Lung (tissue), 12 donors: ENCODE data around the gene ABHD3. TPM values are rescaled to one million over a fixed set of nuclear protein-coding genes. Genes with fewer than 3 reads are reported as not detected.
"Not testable (repeated sequence)": the region's sequence is repeated elsewhere in the genome, so short reads cannot be mapped to it uniquely, and the experiment has no call there.

Experiments
- ATAC-seq: fragments of 200-7000 bp; cut with Tn5 transposase; one replicate; pipeline ENCODE4 v1.9.1; 2020; ENCODE audit warnings: moderate number of reproducible peaks; ENCODE audit not compliant: insufficient read depth, low FRiP score
- DNase-seq, 3 donors: peaks; one replicate each; pipeline ENCODE4 v3.0.0-alpha.2; 2013 to 2017
- H3K27ac ChIP-seq, 2 donors: one replicate each; pipeline ENCODE4 v1.5.1; 2013; ENCODE audit warnings: mild to moderate bottlenecking in 2 of 2, moderate library complexity in 2 of 2, control low read depth in 1 of 2, inconsistent platforms in 1 of 2, low read depth in 1 of 2, low read length in 1 of 2
- H3K27me3 ChIP-seq, 3 donors: one replicate each; pipeline ENCODE4 v1.5.1; 2013; ENCODE audit warnings: low read length in 2 of 3; ENCODE audit not compliant: control insufficient read depth in 3 of 3, insufficient read depth in 3 of 3
- H3K36me3 ChIP-seq, 4 donors: one replicate each; pipeline ENCODE4 v1.5.1; 2013; ENCODE audit warnings: low read length in 4 of 4, mild to moderate bottlenecking in 1 of 4, moderate library complexity in 1 of 4; ENCODE audit not compliant: control insufficient read depth in 4 of 4, insufficient read depth in 4 of 4
- H3K4me1 ChIP-seq, 5 donors: one replicate each; pipeline ENCODE4 v1.5.1; 2013; ENCODE audit warnings: low read length in 5 of 5, mild to moderate bottlenecking in 2 of 5, moderate library complexity in 1 of 5; ENCODE audit not compliant: control insufficient read depth in 5 of 5, insufficient read depth in 5 of 5
- H3K4me3 ChIP-seq: one replicate; pipeline ENCODE4 v1.5.1; 2013; ENCODE audit warnings: mild to moderate bottlenecking, control low read depth, moderate library complexity
- H3K9ac ChIP-seq, 2 donors: one replicate each; pipeline ENCODE4 v1.5.1; 2013; ENCODE audit warnings: low read length in 2 of 2, control low read depth in 1 of 2; ENCODE audit not compliant: insufficient read depth in 1 of 2
- H3K9me3 ChIP-seq, 4 donors: one replicate each; pipeline ENCODE4 v1.5.1; 2013; ENCODE audit warnings: low read length in 3 of 4, mild to moderate bottlenecking in 1 of 4, moderate library complexity in 1 of 4; ENCODE audit not compliant: control insufficient read depth in 4 of 4, insufficient read depth in 3 of 4
- WGBS, 2 donors: extraction: QIAGEN DNeasy Blood & Tissue Kit; methylation state at CpG; one replicate each; pipeline ENCODE4 v1.1.7; 2013; 5-methylcytosine and 5-hydroxymethylcytosine counted together
- polyA plus RNA-seq, 2 donors: library from polyadenylated mRNA; stranded (reverse); fragments of 200-250 nt; gene quantifications; one replicate each; pipeline ENCODE4 v1.2.1, GENCODE V29; 2013
- total RNA-seq, 2 donors: library from RNA; depleted of rRNA in 1 of 2; stranded (reverse); fragments of >200 nt in 1 of 2; gene quantifications; one replicate each; pipeline ENCODE4 v1.2.1, GENCODE V29; 2014 to 2021
- TF ChIP-seq, protein P1 (sequence below): IDR thresholded peaks from 2 replicates; pipeline ENCODE4 v1.5.1; 2012; ENCODE audit warnings: mild to moderate bottlenecking; ENCODE audit errors: control extremely low read depth, extremely low read depth
- donor health status: control.
- donor health status: control.
- donor health status: Bipolar disorder and iron deficiency.
- donor health status: healthy.
- donor health status: DM: yes; HTN: yes; CAD: no.

ABHD3 gene
- total and polyA plus RNA-seq, 4 donors, result 20.8 to 31.3 (median 22.9) TPM

DNA sequence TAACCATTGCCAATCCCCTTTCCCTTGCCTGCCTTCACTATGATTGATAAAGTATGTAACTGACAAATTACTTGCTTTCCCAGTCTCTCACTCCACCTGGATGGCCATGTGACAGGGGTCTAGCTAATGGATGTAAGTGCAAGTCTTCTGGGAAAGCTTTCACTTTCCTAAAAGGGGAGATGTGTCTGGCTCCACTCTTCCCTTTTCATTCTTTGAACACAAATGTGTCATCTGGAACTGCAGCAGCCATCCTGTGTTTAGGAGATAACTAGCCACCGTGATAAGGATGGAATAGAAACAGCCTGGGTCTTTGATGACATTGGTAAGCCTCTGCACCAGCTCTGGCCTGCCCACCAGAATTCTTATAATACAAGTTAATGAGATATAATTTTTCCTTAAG lies 54.3 kb downstream of the ABHD3 start:
- Histone ChIP-seq H3K36me3 (peaks cover 0 to 4% (median 2%) of the 10 kb centered on the region in 4 donors), H3K27ac (no peak overlapping the region), H3K9me3 (no peaks in the 10 kb centered on the region), H3K9ac (no peak overlapping the region), H3K4me1 (no peaks in the 10 kb centered on the region), H3K27me3 (no peaks in the 10 kb centered on the region), H3K4me3 (no peak overlapping the region)
- no peak for DNase-seq
- TF ChIP-seq, protein P1, sequence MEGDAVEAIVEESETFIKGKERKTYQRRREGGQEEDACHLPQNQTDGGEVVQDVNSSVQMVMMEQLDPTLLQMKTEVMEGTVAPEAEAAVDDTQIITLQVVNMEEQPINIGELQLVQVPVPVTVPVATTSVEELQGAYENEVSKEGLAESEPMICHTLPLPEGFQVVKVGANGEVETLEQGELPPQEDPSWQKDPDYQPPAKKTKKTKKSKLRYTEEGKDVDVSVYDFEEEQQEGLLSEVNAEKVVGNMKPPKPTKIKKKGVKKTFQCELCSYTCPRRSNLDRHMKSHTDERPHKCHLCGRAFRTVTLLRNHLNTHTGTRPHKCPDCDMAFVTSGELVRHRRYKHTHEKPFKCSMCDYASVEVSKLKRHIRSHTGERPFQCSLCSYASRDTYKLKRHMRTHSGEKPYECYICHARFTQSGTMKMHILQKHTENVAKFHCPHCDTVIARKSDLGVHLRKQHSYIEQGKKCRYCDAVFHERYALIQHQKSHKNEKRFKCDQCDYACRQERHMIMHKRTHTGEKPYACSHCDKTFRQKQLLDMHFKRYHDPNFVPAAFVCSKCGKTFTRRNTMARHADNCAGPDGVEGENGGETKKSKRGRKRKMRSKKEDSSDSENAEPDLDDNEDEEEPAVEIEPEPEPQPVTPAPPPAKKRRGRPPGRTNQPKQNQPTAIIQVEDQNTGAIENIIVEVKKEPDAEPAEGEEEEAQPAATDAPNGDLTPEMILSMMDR, result no peak
- ATAC-seq, result no peak
- 70 to 80% methylated on average over 1 of the region's 1 CpG for WGBS, 2 donors

DNA sequence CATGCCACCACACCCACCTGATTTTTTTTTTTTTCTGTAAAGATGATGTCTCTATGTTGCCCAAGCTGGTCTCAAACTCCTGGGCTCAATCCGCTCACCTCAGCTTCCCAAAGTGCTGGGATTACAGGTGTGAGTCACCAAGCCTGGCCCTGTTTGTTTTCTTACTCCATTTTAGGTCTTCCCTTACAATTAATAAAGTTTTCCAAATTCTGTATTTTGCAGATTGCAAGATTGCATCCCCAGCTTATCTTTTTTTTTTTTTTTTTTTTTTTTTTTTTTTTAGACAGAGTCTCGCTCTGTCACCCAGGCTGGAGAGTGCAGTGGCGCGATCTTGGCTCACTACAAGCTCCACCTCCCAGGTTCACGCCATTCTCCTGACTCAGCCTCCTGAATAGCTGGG lies 64.2 kb downstream of the ABHD3 start:
- not testable (repeated sequence) for H3K27ac ChIP-seq, H3K36me3 ChIP-seq, H3K9ac ChIP-seq, H3K4me1 ChIP-seq, H3K9me3 ChIP-seq, ATAC-seq, H3K4me3 ChIP-seq, DNase-seq, H3K27me3 ChIP-seq
- WGBS, 2 donors, result 97 to 99% methylated on average over 5 of the region's 5 CpGs

DNA sequence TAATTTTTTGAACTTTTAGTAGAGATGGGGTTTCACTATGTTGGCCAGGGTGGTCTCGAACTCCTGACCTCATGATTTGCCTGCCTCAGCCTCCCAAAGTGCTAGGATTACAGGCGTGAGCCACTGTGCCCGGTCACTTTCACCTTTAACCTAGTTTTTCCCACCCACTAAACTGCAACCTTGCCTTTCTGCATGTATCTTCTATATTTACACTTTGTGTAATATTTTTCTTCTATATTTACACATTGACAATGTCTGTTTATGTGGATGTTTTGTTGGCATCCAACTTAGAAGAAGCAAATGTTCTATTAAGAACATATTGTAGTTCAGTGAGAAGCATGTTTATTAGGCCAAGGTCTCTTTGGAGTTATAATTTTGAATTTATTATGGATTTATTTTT lies 65.8 kb downstream of the ABHD3 start:
- no peak overlapping the region for H3K9ac ChIP-seq
- WGBS, 2 donors, result 93 to 98% methylated on average over 3 of the region's 3 CpGs
- H3K27ac ChIP-seq, result no peak overlapping the region
- H3K27me3 ChIP-seq, result no peaks in the 10 kb centered on the region
- TF ChIP-seq, protein P1, result no peak
- no peak for DNase-seq
- peaks cover 0 to 4% (median 0%) of the 10 kb centered on the region in 4 donors for H3K36me3 ChIP-seq
- no peaks in the 10 kb centered on the region for H3K4me1 ChIP-seq
- H3K9me3 ChIP-seq, result no peaks in the 10 kb centered on the region
- ATAC-seq, result no peak
- no peak overlapping the region for H3K4me3 ChIP-seq

DNA sequence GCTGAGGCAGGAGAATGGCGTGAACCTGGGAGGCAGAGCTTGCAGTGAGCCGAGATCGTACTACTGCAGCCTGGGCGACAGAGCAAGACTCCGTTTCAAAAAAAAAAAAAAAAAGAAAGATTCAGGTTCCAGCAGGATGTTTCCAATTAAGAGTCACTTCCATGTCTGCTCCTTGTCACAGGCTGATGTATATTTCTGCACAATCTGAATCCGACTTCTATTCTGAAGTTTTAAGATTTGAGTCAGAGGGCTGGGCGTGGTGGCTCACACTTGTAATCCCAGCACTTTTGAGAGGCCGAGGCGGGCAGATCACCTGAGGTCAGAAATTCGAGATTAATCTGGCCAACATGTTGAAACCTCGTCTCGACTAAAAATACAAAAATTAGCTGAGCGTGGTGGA lies 67.8 kb downstream of the ABHD3 start:
- no peaks in the 10 kb centered on the region for H3K4me1 ChIP-seq
- WGBS, 2 donors, result 95 to 97% methylated on average over 13 of the region's 13 CpGs
- H3K27ac ChIP-seq, result no peak overlapping the region
- TF ChIP-seq, protein P1, result no peak
- H3K9me3 ChIP-seq, result no peaks in the 10 kb centered on the region
- DNase-seq (no peak), ATAC-seq (no peak)
- H3K27me3 ChIP-seq, result no peaks in the 10 kb centered on the region
- peaks cover 0 to 4% (median 3%) of the 10 kb centered on the region in 4 donors for H3K36me3 ChIP-seq
- no peak overlapping the region for H3K9ac ChIP-seq
- no peak overlapping the region for H3K4me3 ChIP-seq
